ENCODE results near the gene SNX13. TPM values are rescaled to one million over a fixed set of nuclear protein-coding genes. Genes with fewer than 3 reads are reported as not detected.

Gene SNX13
- total and polyA plus RNA-seq, 9 of the 15 experiments (the other 6 are each of a cell fraction or from before 2014, with no cell fraction given) = 5.6 to 33.2 (median 25.4) TPM

DNA sequence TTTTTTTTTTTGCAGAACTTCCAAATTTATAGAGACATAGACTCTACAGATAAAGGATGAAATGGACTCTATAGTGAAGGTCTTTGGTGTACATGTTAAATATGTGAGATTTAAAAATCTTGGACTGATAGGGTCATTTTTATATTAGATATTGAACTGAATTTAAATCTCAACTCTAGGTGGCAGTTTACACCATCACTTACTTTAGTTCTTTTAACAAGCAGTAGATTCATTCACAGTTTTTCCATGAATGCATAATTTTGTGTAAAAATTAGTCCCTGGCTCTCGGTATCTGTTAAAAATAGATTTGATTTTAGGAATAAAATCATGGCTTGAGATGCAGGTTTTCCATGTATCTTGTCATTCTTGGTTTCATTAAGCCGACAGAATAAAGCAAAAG, 31.1 kb upstream of the SNX13 start:
- intact Hi-C loops (cut with micrococcal nuclease) = loop anchor here (5.0 kb wide), 1 partner anchor 376 kb away; no protein-coding TSS in a partner anchor
- Histone ChIP-seq H3K9me1 (ENCODE audit: control insufficient read depth, insufficient read depth, low read length) (no peaks in the 10 kb centered on the region), H2AFZ (ENCODE audit: low read depth, low read length) (no peak overlapping the region), H3K27ac (ENCODE audit: extremely low read depth, low read depth, low read length) (no peak overlapping the region), H3K9ac (ENCODE audit: insufficient read depth in 1 of 2, low read depth in 2 of 2, low read length in 2 of 2) (no peak overlapping the region), H3K27me3 (ENCODE audit: control insufficient read depth in 2 of 2, insufficient read depth in 2 of 2, low read length in 2 of 2) (no peaks in the 10 kb centered on the region), H3K4me3 (no peak overlapping the region), H3K36me3 (ENCODE audit: control insufficient read depth, insufficient read depth, low read length) (no peaks in the 10 kb centered on the region), H3K4me1 (replicated peaks in 1 of 2; ENCODE audit: control insufficient read depth in 2 of 2, insufficient read depth in 2 of 2, low read length in 2 of 2) (no peaks in the 10 kb centered on the region), H3K4me2 (ENCODE audit: insufficient read depth, low read length) (no peak overlapping the region), H4K20me1 (replicated peaks; ENCODE audit: control insufficient read depth, insufficient read depth, low read length) (no peaks in the 10 kb centered on the region), H3K9me3 (replicated peaks; ENCODE audit: control insufficient read depth, insufficient read depth, low read depth, low read length) (no peaks in the 10 kb centered on the region), H3K79me2 (ENCODE audit: control insufficient read depth, insufficient read depth, low read length) (no peaks in the 10 kb centered on the region)
- in situ Hi-C loops (cut with MboI) = no loop called here
- no TSS peak for BruUV-seq (replicated peaks)
- ChIA-PET CTCF (ENCODE audit: low intra/inter-chr PET ratio) (interaction anchor here (0.6 to 0.7 kb wide), 2 partner anchors 330 to 1393 kb away, joined by 5 to 6 read pairs; no protein-coding TSS in a partner anchor), POLR2A (no interaction called here)
- no peak for ATAC-seq
- 3% methylated on average over 2 of the region's 2 CpGs for WGBS (ENCODE audit: insufficient coverage, low coverage, missing lambda C conversion rate)
- DNase-seq (ENCODE audit: extremely low read depth in 1 of 4, low spot score in 3 of 4) = no peak
- no peak for TF ChIP-seq ZNF431 (CRISPR knock-in tag; IDR thresholded peaks at IDR 0.05)
- TF ChIP-seq, protein P1, sequence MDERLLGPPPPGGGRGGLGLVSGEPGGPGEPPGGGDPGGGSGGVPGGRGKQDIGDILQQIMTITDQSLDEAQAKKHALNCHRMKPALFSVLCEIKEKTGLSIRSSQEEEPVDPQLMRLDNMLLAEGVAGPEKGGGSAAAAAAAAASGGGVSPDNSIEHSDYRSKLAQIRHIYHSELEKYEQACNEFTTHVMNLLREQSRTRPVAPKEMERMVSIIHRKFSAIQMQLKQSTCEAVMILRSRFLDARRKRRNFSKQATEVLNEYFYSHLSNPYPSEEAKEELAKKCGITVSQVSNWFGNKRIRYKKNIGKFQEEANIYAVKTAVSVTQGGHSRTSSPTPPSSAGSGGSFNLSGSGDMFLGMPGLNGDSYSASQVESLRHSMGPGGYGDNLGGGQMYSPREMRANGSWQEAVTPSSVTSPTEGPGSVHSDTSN (CRISPR knock-in tag; IDR thresholded peaks at IDR 0.05; ENCODE audit: low read depth) = no peak
- TF ChIP-seq, protein P1 (tag; conservative IDR thresholded peaks at IDR 0.05; ENCODE audit: low read depth) = no peak
- TF ChIP-seq, protein P2, sequence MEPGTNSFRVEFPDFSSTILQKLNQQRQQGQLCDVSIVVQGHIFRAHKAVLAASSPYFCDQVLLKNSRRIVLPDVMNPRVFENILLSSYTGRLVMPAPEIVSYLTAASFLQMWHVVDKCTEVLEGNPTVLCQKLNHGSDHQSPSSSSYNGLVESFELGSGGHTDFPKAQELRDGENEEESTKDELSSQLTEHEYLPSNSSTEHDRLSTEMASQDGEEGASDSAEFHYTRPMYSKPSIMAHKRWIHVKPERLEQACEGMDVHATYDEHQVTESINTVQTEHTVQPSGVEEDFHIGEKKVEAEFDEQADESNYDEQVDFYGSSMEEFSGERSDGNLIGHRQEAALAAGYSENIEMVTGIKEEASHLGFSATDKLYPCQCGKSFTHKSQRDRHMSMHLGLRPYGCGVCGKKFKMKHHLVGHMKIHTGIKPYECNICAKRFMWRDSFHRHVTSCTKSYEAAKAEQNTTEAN (CRISPR knock-in tag; IDR thresholded peaks at IDR 0.05) = no peak
- TF ChIP-seq, protein P3, sequence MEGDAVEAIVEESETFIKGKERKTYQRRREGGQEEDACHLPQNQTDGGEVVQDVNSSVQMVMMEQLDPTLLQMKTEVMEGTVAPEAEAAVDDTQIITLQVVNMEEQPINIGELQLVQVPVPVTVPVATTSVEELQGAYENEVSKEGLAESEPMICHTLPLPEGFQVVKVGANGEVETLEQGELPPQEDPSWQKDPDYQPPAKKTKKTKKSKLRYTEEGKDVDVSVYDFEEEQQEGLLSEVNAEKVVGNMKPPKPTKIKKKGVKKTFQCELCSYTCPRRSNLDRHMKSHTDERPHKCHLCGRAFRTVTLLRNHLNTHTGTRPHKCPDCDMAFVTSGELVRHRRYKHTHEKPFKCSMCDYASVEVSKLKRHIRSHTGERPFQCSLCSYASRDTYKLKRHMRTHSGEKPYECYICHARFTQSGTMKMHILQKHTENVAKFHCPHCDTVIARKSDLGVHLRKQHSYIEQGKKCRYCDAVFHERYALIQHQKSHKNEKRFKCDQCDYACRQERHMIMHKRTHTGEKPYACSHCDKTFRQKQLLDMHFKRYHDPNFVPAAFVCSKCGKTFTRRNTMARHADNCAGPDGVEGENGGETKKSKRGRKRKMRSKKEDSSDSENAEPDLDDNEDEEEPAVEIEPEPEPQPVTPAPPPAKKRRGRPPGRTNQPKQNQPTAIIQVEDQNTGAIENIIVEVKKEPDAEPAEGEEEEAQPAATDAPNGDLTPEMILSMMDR (IDR thresholded peaks at IDR 0.05 in 2 of 3, conservative IDR thresholded peaks at IDR 0.05 in 1 of 3; ENCODE audit: insufficient read depth in 2 of 3, low read depth in 1 of 3, low read length in 3 of 3) = peak in 1 of 3 experiments; percentile 27; a peak in 1 of 6 replicates
- TF ChIP-seq TAF7 (tag; IDR thresholded peaks at IDR 0.05) = no peak
- TF ChIP-seq SREBF2 (CRISPR knock-in tag; IDR thresholded peaks at IDR 0.05) = no peak
- no peak for TF ChIP-seq ZNF695 (CRISPR knock-in tag; IDR thresholded peaks at IDR 0.05)
- 0 out of 4 replicates have a peak, but pooled peaks of 1 of the 2 experiments have one; percentile 9 for TF ChIP-seq RAD21 (CRISPR knock-in tag; conservative IDR thresholded peaks at IDR 0.05 in 1 of 2, IDR thresholded peaks at IDR 0.05 in 1 of 2)
- TF ChIP-seq ZSCAN32 (CRISPR knock-in tag; IDR thresholded peaks at IDR 0.05) = no peak
- no peak for TF ChIP-seq PPARD (CRISPR knock-in tag; IDR thresholded peaks at IDR 0.05)
- no peak for TF ChIP-seq ZNF124 (CRISPR knock-in tag; IDR thresholded peaks at IDR 0.05)
- FAIRE-seq = no peak

Measured in K562 (cell line).